NCI-H526 treated with DMSO at 0.1 percent for 48 hours (cell line): ENCODE data around the gene PKD1L1.
A peak's percentile ranks its signal among the peaks of the same experiment; 100 is the strongest.
"Not testable (repeated sequence)": the region's sequence is repeated elsewhere in the genome, so short reads cannot be mapped to it uniquely, and the experiment has no call there.

Experiments
- DNase-seq: peaks from one replicate; lab custom pipeline; 2025; lab: John Stamatoyannopoulos, UW

Gene PKD1L1

GRCh38 chr7:47948141-47948790 lies at the start of gene PKD1L1:
TSS of gene PKD1L1 (minus strand) at chr7:47948466. CDS start at chr7:47948440, 26 bp downstream.
- no peak for DNase-seq

- no peak for DNase-seq
Measured at GRCh38 chr7:47992446-47992845, 44.2 kb upstream of the PKD1L1 start.

- DNase-seq, result peak; percentile 73
Measured at GRCh38 chr7:47991741-47992311, 43.6 kb upstream of the PKD1L1 start.

- no peak for DNase-seq
Measured at GRCh38 chr7:47991270-47991669, 43.0 kb upstream of the PKD1L1 start.

- no peak for DNase-seq
Measured at GRCh38 chr7:47990592-47990991, 42.3 kb upstream of the PKD1L1 start.

- DNase-seq, result not testable (repeated sequence)
Measured at GRCh38 chr7:47989607-47990400, 41.5 kb upstream of the PKD1L1 start.

- DNase-seq, result no peak
Measured at GRCh38 chr7:47988496-47989386, 40.5 kb upstream of the PKD1L1 start.

GRCh38 chr7:47982610-47983009 lies 34.3 kb upstream of the PKD1L1 start:
- DNase-seq, result no peak

- not testable (repeated sequence) for DNase-seq
Measured at GRCh38 chr7:47980648-47981047, 32.4 kb upstream of the PKD1L1 start.

- DNase-seq, result no peak
Measured at GRCh38 chr7:47979832-47980181, 31.5 kb upstream of the PKD1L1 start.

GRCh38 chr7:47979145-47979831 lies 31.0 kb upstream of the PKD1L1 start, which contains the start of gene HUS1:
TSS of gene HUS1 (minus strand) at chr7:47979615. CDS start at chr7:47979519, 96 bp downstream.
- peak; percentile 77 for DNase-seq

- no peak for DNase-seq
Measured at GRCh38 chr7:47978790-47979144, 30.5 kb upstream of the PKD1L1 start.

- no peak for DNase-seq
Measured at GRCh38 chr7:47973739-47974138, 25.5 kb upstream of the PKD1L1 start.

GRCh38 chr7:47970761-47971160 lies 22.5 kb upstream of the PKD1L1 start:
- no peak for DNase-seq

GRCh38 chr7:47968847-47969774 lies 20.8 kb upstream of the PKD1L1 start:
- DNase-seq, result no peak

- DNase-seq, result no peak
Measured at GRCh38 chr7:47967708-47968107, 19.4 kb upstream of the PKD1L1 start.

- no peak for DNase-seq
Measured at GRCh38 chr7:47967123-47967522, 18.9 kb upstream of the PKD1L1 start.

GRCh38 chr7:47965456-47965855 lies 17.2 kb upstream of the PKD1L1 start:
- no peak for DNase-seq

- DNase-seq, result no peak
Measured at GRCh38 chr7:47962262-47962661, 14.0 kb upstream of the PKD1L1 start.

- no peak for DNase-seq
Measured at GRCh38 chr7:47957156-47957555, 8.9 kb upstream of the PKD1L1 start.
